Measurements from ENCODE around the gene ACTR1B. TPM values are rescaled to one million over a fixed set of nuclear protein-coding genes. Genes with fewer than 3 reads are reported as not detected.

Gene ACTR1B
- total RNA-seq, 1 experiment from 2014 or later, result 58.2 TPM

GRCh38 chr2:97702731-97703470, 39.1 kb upstream of the ACTR1B start:
- no peak overlapping the region for H3K4me3 Mint-ChIP-seq
- ChIA-PET POLR2A (no interaction called here), CTCF (interaction anchor here (1.2 to 7.3 kb wide), 4 partner anchors 9 to 112 kb away, joined by 4 to 124 read pairs (median 36); partner anchors contain the start of genes ACTR1B and ZAP70)
- H3K27ac Mint-ChIP-seq, result no peak overlapping the region
- TF ChIP-seq JAZF1 (CRISPR knock-in tag; IDR thresholded peaks at IDR 0.05) (no peak), ESRRA (CRISPR knock-in tag; IDR thresholded peaks at IDR 0.05; ENCODE audit: borderline replicate concordance) (no peak), NFYB (CRISPR knock-in tag; conservative IDR thresholded peaks at IDR 0.05; ENCODE audit: low read depth) (no peak), ZNF121 (CRISPR knock-in tag; IDR thresholded peaks at IDR 0.05) (no peak), TEAD4 (CRISPR knock-in tag; IDR thresholded peaks at IDR 0.05) (no peak), E2F4 (CRISPR knock-in tag; IDR thresholded peaks at IDR 0.05; ENCODE audit: borderline replicate concordance, low read depth) (no peak), SMAD4 (CRISPR knock-in tag; IDR thresholded peaks at IDR 0.05) (no peak), MLX (CRISPR knock-in tag; IDR thresholded peaks at IDR 0.05) (no peak), TP53 (CRISPR knock-in tag; IDR thresholded peaks at IDR 0.05) (no peak), ZNF263 (CRISPR knock-in tag; IDR thresholded peaks at IDR 0.05; ENCODE audit: low read depth) (no peak), CBFB (CRISPR knock-in tag; IDR thresholded peaks at IDR 0.05; ENCODE audit: low read depth) (no peak), ETV6 (CRISPR knock-in tag; IDR thresholded peaks at IDR 0.05) (no peak), HMGA2 (CRISPR knock-in tag; IDR thresholded peaks at IDR 0.05) (no peak), MXD4 (CRISPR knock-in tag; IDR thresholded peaks at IDR 0.05; ENCODE audit: borderline replicate concordance) (no peak), GABPB1 (CRISPR knock-in tag; IDR thresholded peaks at IDR 0.05) (no peak), MYBL2 (CRISPR knock-in tag; IDR thresholded peaks at IDR 0.05) (no peak), ZNF532 (CRISPR knock-in tag; IDR thresholded peaks at IDR 0.05; ENCODE audit: borderline replicate concordance) (no peak), PREB (CRISPR knock-in tag; IDR thresholded peaks at IDR 0.05; ENCODE audit: borderline replicate concordance) (no peak)
- peaks cover 13% of the 10 kb centered on the region for H3K4me1 Mint-ChIP-seq
- no peak for ATAC-seq
- H3K27me3 Mint-ChIP-seq (ENCODE audit: low read depth), result peaks cover 6% of the 10 kb centered on the region; the same call in 1 of the 2 replicates
- DNase-seq (ENCODE audit: low spot score), result no peak
- H3K36me3 Mint-ChIP-seq, result no peaks in the 10 kb centered on the region
- H3K9me3 Mint-ChIP-seq, result no peaks in the 10 kb centered on the region

Measured in WTC11 (cell line).